Neural crest cell (in vitro differentiated cells): ENCODE measurements around the gene GNG8. TPM values are rescaled to one million over a fixed set of nuclear protein-coding genes. Genes with fewer than 3 reads are reported as not detected.
A peak's percentile ranks its signal among the peaks of the same experiment; 100 is the strongest.

Source experiments
- DNase-seq: peaks from one replicate; pipeline ENCODE4 v3.0.0; 2021; ENCODE audit warnings: low read depth, mixed read lengths, low spot score
- H3K27ac Mint-ChIP-seq: one replicate; pipeline ENCODE4 v1.8.0; 2021; ENCODE audit warnings: mild to moderate bottlenecking, mixed read lengths; ENCODE audit not compliant: unreplicated experiment
- H3K27me3 Mint-ChIP-seq: 2 replicates; pipeline ENCODE4 v1.8.0; 2021; ENCODE audit warnings: low read depth, mild to moderate bottlenecking, mixed read lengths
- H3K36me3 Mint-ChIP-seq: 2 replicates; pipeline ENCODE4 v1.8.0; 2021; ENCODE audit warnings: low read depth, mild to moderate bottlenecking, mixed read lengths
- H3K4me1 Mint-ChIP-seq: 2 replicates; pipeline ENCODE4 v1.8.0; 2021; ENCODE audit warnings: mixed read lengths
- H3K4me3 Mint-ChIP-seq: one replicate; pipeline ENCODE4 v1.8.0; 2021; ENCODE audit warnings: mild to moderate bottlenecking, mixed read lengths
- H3K9me3 Mint-ChIP-seq: 2 replicates; pipeline ENCODE4 v1.8.0; 2021; ENCODE audit warnings: mixed read lengths
- total RNA-seq: library from RNA; stranded (reverse); gene quantifications from 2 replicates; pipeline ENCODE4 v1.2.1, GENCODE V29; 2021
- TF ChIP-seq, protein P1 (sequence below): fragments of 200-600 bp; sonication (generic); conservative IDR thresholded peaks from 2 replicates; pipeline ENCODE4 v1.5.0; 2021; ENCODE audit warnings: antibody characterized with exemption, mild to moderate bottlenecking

The GNG8 gene
- total RNA-seq, 1 donor from 2014 or later, result not detected

DNA sequence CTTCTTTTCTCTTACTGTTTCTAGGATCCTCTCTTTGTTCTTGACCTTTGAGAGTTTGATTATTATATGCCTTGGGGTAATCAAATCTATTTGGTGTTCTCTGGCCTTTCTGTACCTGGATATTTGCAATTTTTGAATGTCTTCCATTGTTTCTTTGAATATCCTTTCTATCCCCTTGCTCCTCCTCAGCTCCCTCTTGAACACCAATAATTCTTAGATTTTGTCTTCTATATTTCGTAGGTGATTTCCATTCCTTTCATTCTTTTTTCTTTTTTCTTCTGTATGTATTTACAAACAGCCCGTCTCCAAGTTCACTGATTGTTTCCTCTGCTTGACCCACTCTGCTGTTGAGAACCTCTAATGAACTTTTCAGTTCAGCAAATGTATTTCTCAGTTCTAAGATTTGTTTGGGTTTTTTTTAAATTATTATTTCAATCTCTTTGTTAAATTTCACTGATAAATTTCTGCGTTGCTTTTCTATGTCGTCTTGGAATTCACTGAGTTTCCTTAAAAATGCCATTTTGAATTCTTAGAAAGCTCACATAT, 37.6 kb downstream of the GNG8 start:
- no peak for DNase-seq
- Mint-ChIP-seq H3K36me3 (peaks cover 7% of the 10 kb centered on the region), H3K27ac (no peak overlapping the region), H3K9me3 (peaks cover 9% of the 10 kb centered on the region), H3K4me3 (peak overlapping the region; percentile 2), H3K27me3 (no peaks in the 10 kb centered on the region), H3K4me1 (peaks cover 27% of the 10 kb centered on the region)
- TF ChIP-seq, protein P1, sequence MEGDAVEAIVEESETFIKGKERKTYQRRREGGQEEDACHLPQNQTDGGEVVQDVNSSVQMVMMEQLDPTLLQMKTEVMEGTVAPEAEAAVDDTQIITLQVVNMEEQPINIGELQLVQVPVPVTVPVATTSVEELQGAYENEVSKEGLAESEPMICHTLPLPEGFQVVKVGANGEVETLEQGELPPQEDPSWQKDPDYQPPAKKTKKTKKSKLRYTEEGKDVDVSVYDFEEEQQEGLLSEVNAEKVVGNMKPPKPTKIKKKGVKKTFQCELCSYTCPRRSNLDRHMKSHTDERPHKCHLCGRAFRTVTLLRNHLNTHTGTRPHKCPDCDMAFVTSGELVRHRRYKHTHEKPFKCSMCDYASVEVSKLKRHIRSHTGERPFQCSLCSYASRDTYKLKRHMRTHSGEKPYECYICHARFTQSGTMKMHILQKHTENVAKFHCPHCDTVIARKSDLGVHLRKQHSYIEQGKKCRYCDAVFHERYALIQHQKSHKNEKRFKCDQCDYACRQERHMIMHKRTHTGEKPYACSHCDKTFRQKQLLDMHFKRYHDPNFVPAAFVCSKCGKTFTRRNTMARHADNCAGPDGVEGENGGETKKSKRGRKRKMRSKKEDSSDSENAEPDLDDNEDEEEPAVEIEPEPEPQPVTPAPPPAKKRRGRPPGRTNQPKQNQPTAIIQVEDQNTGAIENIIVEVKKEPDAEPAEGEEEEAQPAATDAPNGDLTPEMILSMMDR, result no peak

DNA sequence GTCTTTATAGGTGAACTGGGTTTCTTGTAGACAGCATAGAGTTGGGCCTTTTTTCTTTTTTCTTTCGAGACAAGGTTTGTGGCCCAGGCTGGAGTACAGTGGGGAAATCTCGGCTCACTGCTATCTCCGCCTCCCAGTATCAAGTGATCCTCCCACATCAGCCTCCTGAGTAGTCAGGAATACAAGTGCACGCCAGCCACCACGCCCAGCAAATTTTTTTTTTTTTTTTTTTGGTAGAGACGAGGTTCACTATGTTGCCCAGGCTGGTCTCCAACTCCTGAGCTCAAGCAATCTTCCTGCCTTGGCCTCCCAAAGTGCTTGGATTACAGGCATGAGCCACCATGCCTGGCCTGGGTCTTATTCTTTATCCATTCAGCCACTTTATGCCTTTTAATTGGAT, 40.0 kb downstream of the GNG8 start:
- no peak overlapping the region for H3K27ac Mint-ChIP-seq
- peaks cover 9% of the 10 kb centered on the region for H3K9me3 Mint-ChIP-seq
- no peak for DNase-seq
- no peak overlapping the region for H3K4me3 Mint-ChIP-seq
- TF ChIP-seq, protein P1, result no peak
- H3K27me3 Mint-ChIP-seq, result no peaks in the 10 kb centered on the region
- H3K4me1 Mint-ChIP-seq, result peaks cover 11% of the 10 kb centered on the region
- peaks cover 7% of the 10 kb centered on the region for H3K36me3 Mint-ChIP-seq

DNA sequence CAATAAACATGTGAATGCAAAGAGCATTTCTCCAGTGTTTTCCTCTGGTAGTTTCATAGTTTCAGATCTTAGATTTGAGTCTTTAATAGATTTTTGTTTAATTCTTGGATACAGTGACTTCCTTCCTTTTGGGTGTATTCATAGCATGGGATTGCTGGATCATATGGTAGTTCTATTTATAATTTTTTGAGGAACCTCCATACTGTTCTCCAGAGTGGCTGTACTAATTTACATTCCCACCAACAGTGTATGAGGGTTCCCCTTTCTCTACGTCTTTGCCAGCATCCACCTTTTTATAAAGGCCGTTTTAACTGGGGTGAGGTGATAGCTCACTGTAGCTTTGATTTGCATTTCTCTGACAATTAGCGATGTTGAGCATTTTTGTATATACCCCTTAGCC, 44.1 kb downstream of the GNG8 start:
- Mint-ChIP-seq H3K4me1 (no peaks in the 10 kb centered on the region), H3K36me3 (no peaks in the 10 kb centered on the region), H3K27ac (no peak overlapping the region), H3K9me3 (no peaks in the 10 kb centered on the region), H3K4me3 (no peak overlapping the region), H3K27me3 (peaks cover 7% of the 10 kb centered on the region)
- TF ChIP-seq, protein P1, result no peak
- DNase-seq, result no peak

DNA sequence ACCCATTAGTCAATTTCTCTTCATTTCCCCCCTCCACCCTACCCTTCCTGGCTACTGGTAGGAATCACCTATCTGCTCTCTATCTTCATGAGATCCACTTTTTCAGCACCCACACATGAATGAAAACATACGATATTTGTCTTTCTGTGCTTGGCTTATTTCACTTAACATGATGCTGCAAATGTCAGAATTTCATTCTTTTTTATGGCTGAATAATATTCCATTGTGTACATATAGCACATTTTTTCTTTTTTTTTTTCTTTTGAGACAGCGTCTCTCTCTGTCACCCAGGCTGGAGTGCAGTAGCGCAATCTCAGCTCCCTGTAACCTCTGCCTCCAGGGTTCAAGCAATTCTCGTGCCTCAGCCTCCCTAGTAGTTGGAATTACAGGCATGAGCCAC, 44.7 kb downstream of the GNG8 start:
- peaks cover 9% of the 10 kb centered on the region for H3K27me3 Mint-ChIP-seq
- no peak overlapping the region for H3K27ac Mint-ChIP-seq

DNA sequence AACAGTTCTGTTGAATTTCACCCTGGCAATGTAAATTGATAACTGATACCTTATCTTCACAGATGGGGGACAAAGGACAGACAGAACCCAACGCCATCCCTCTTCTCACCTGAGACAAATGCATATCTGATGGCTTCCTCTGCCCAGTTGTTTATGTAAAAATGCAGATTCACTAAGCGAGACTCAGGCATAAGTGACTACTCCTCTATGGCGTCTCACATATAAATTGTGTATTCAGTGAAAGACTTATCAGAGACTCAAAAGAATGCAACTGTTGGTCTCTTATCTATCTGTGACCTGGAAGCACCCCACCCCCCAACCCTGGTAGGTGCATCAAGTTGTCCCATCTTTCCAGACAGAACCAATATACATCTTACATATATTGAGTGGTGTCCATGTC, 48.1 kb downstream of the GNG8 start:
- H3K9me3 Mint-ChIP-seq, result no peaks in the 10 kb centered on the region
- no peaks in the 10 kb centered on the region for H3K36me3 Mint-ChIP-seq
- H3K27ac Mint-ChIP-seq, result no peak overlapping the region
- no peaks in the 10 kb centered on the region for H3K4me1 Mint-ChIP-seq
- H3K27me3 Mint-ChIP-seq, result peaks cover 15% of the 10 kb centered on the region
- TF ChIP-seq, protein P1, result no peak
- no peak overlapping the region for H3K4me3 Mint-ChIP-seq
- DNase-seq, result no peak

More for the DNA sequence above, 44.7 kb downstream of the GNG8 start:
- no peak overlapping the region for H3K4me3 Mint-ChIP-seq
- no peak for DNase-seq
- no peaks in the 10 kb centered on the region for H3K36me3 Mint-ChIP-seq
- TF ChIP-seq, protein P1, result no peak
- no peaks in the 10 kb centered on the region for H3K9me3 Mint-ChIP-seq
- H3K4me1 Mint-ChIP-seq, result no peaks in the 10 kb centered on the region

DNA sequence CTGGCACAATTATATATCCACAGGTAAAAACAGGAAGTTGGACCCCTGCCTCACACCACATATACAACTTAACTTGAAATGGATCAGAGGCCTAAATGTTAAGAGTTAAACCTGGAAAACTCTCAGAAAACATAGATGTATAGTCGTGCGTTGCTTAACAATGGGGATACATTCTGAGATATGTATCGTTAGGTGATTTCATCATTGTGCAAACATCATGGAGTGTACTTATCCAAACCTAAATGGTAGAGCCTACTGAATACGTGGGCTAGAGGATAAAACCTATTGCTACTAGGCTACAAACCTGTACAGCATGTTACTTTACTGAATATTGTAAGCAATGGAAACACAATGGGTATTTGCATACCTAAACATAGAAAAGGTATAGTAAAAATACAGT, 49.7 kb downstream of the GNG8 start:
- no peaks in the 10 kb centered on the region for H3K9me3 Mint-ChIP-seq
- no peaks in the 10 kb centered on the region for H3K36me3 Mint-ChIP-seq
- no peak for DNase-seq
- H3K4me1 Mint-ChIP-seq, result no peaks in the 10 kb centered on the region
- no peak overlapping the region for H3K27ac Mint-ChIP-seq
- peaks cover 15% of the 10 kb centered on the region for H3K27me3 Mint-ChIP-seq
- no peak overlapping the region for H3K4me3 Mint-ChIP-seq
- TF ChIP-seq, protein P1, result no peak
